OCI-LY3 (cell line): Measurements from ENCODE around the gene BMP7.

Experiments
- EZH2phosphoT487 ChIP-seq: fragments of 200-600 bp; shearing (Covaris generic); IDR thresholded peaks from 2 replicates; pipeline ENCODE4 v1.6.1; 2018; ENCODE audit warnings: antibody characterized with exemption, mixed run types, low read depth
- TF ChIP-seq, protein P1 (sequence below): fragments of 200-600, 300-600 bp; sonication (generic); IDR thresholded peaks from 2 replicates; pipeline ENCODE4 v1.5.1; 2014; ENCODE audit warnings: antibody characterized with exemption, low read length, low read depth

DNA sequence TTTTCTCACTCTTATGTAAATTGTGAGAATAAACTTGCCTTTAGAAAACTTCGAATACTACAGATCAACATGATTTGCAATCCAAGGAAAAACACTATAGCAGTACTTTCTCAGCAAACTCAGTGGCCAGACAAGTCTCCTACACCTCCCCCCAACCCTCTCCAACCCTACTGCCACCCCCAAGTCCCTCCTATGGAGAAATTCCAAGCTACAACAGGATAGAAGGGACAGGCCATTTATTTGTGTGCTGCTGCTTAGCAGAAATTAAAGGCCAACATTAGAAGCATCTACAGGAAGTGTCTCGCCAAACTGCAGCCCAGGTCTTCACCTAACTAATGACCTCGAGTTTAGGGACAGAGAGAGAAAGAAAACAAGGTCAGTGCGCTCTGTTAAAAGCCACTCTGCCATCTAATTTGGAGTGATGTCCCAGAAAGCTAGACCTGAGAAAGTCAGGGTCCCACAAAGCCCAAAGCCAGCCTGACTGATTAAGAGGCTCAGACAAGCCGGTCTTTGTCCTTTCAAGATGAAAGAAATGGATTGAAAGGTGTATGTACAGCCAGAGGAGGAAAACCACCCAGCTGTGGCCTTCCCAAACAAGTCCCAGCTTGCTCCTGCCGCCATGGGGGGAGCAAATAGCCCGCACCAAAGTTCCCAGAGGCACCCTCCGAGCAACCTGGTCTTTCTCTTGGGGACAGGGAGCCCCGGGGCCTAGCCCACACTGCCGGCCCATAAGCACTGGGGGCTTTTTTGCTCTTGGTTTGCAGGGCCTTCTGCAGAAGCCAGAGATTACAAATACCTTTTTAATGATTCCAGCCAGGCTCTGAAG, 3.4 kb downstream of the BMP7 start:
- TF ChIP-seq, protein P1, sequence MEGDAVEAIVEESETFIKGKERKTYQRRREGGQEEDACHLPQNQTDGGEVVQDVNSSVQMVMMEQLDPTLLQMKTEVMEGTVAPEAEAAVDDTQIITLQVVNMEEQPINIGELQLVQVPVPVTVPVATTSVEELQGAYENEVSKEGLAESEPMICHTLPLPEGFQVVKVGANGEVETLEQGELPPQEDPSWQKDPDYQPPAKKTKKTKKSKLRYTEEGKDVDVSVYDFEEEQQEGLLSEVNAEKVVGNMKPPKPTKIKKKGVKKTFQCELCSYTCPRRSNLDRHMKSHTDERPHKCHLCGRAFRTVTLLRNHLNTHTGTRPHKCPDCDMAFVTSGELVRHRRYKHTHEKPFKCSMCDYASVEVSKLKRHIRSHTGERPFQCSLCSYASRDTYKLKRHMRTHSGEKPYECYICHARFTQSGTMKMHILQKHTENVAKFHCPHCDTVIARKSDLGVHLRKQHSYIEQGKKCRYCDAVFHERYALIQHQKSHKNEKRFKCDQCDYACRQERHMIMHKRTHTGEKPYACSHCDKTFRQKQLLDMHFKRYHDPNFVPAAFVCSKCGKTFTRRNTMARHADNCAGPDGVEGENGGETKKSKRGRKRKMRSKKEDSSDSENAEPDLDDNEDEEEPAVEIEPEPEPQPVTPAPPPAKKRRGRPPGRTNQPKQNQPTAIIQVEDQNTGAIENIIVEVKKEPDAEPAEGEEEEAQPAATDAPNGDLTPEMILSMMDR: no peak
- TF ChIP-seq EZH2phosphoT487: no peak
